ENCODE data around the gene NF2. TPM values are rescaled to one million over a fixed set of nuclear protein-coding genes. Genes with fewer than 3 reads are reported as not detected.

Gene NF2
- total and polyA plus RNA-seq, 2 experiments from 2014 or later: 14.4 to 54.5 TPM

- peaks cover 1% of the 10 kb centered on the region for H3K27me3 Mint-ChIP-seq (ENCODE audit: insufficient read depth, low read depth, poor library complexity)
- no peak overlapping the region for H2AFZ ChIP-seq
- H3K36me3 Mint-ChIP-seq (ENCODE audit: low read depth): no peaks in the 10 kb centered on the region
- no peak overlapping the region; the same call in 1 of the 2 replicates for H3K27ac Mint-ChIP-seq
- H3K9me2 ChIP-seq (ENCODE audit: insufficient read depth): no peaks in the 10 kb centered on the region
- H3K4me1 ChIP-seq (ENCODE audit: insufficient read depth): peaks cover 11% of the 10 kb centered on the region
- peak overlapping the region; percentile 9; the same call in 1 of the 2 replicates for H3K4me2 ChIP-seq
- no peak overlapping the region for H3K4me3 Mint-ChIP-seq
- no peak for ATAC-seq
- DNase-seq (ENCODE audit: low spot score): no peak
- H4K20me1 ChIP-seq (replicated peaks; ENCODE audit: insufficient read depth): peaks cover 7% of the 10 kb centered on the region; the same call in 1 of the 2 replicates
- no peaks in the 10 kb centered on the region for H3F3A ChIP-seq (replicated peaks; ENCODE audit: low read depth)
- no peak overlapping the region for H3K27ac ChIP-seq (ENCODE audit: low read depth)
- H3K4me3 ChIP-seq: no peak overlapping the region
- H3K27me3 ChIP-seq (ENCODE audit: insufficient read depth): no peaks in the 10 kb centered on the region
- no peaks in the 10 kb centered on the region for H3K36me3 ChIP-seq (ENCODE audit: insufficient read depth)
- H3K4me1 Mint-ChIP-seq: peaks cover 21% of the 10 kb centered on the region
- H3K79me2 ChIP-seq (replicated peaks; ENCODE audit: insufficient read depth): peaks cover 77% of the 10 kb centered on the region
- TF ChIP-seq EZH2 (IDR thresholded peaks at IDR 0.05; ENCODE audit: low read depth, unreplicated experiment) (no peak), POLR2AphosphoS5 (IDR thresholded peaks at IDR 0.05; ENCODE audit: low read depth) (no peak), STAT1 (IDR thresholded peaks at IDR 0.05; ENCODE audit: unreplicated experiment) (no peak), JUNB (IDR thresholded peaks at IDR 0.05; ENCODE audit: unreplicated experiment) (no peak), EZH2phosphoT487 (IDR thresholded peaks at IDR 0.05; ENCODE audit: unreplicated experiment) (no peak), ZNF462 (CRISPR knock-in tag; IDR thresholded peaks at IDR 0.05) (no peak), CTCF (conservative IDR thresholded peaks at IDR 0.05; ENCODE audit: low read depth in 2 of 2) (no peak), ZNF331 (CRISPR knock-in tag; IDR thresholded peaks at IDR 0.05; ENCODE audit: low read depth) (no peak), CREB1 (CRISPR knock-in tag; IDR thresholded peaks at IDR 0.05; ENCODE audit: low read depth) (no peak), NANOG (IDR thresholded peaks at IDR 0.05; ENCODE audit: borderline replicate concordance) (no peak), ETS1 (IDR thresholded peaks at IDR 0.05) (no peak), REST (IDR thresholded peaks at IDR 0.05; ENCODE audit: unreplicated experiment) (no peak), ZNF114 (CRISPR knock-in tag; IDR thresholded peaks at IDR 0.05) (no peak)
- no peaks in the 10 kb centered on the region for H3K9me3 Mint-ChIP-seq
Measured at GRCh38 chr22:29617922-29618629, 14.6 kb downstream of the NF2 start.
